Subcutaneous adipose tissue (tissue), 4 donors: ENCODE measurements around the gene SH3BP4. TPM values are rescaled to one million over a fixed set of nuclear protein-coding genes. Genes with fewer than 3 reads are reported as not detected.

Experiments
- CTCF ChIP-seq: fragments of 450-650 bp; IDR thresholded peaks from one replicate; pipeline ENCODE4 v1.5.1; 2016; ENCODE audit warnings: low read depth, mild to moderate bottlenecking, control low read depth, antibody characterized with exemption, moderate library complexity
- total RNA-seq, 4 donors: library from RNA; depleted of rRNA; stranded (reverse); fragments of >200 nt; gene quantifications; one replicate each; pipeline ENCODE4 v1.1.0, GENCODE V29; 2016

Gene SH3BP4
- total RNA-seq, 4 donors from 2014 or later, result 12.4 to 35.6 (median 24.1) TPM

- TF ChIP-seq CTCF, result no peak
Observed at GRCh38 chr2:234913208-234913626, 38.6 kb upstream of the SH3BP4 start.

- TF ChIP-seq CTCF, result no peak
Observed at GRCh38 chr2:234914371-234915154, 37.3 kb upstream of the SH3BP4 start.

DNA sequence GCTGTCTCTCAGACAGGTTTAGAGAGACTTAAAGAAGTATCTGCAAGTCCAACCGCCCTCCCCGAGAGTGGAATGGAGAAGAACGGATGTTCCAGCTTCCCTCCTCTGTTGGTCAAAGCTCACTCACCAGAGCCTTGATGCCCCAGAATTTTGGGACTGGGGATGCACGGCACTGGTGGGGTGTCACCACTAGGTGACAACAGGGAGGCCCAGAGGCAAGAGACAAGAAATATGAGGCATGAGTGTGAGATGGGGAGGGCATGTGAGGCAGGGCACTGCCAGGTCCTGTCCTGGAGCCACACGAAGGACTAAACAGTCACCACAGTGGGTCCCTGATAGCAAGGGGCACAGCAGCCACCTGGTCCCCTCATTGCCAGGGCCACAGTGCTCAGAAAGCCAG is 35.1 kb upstream of the SH3BP4 start:
- TF ChIP-seq CTCF, result no peak

DNA sequence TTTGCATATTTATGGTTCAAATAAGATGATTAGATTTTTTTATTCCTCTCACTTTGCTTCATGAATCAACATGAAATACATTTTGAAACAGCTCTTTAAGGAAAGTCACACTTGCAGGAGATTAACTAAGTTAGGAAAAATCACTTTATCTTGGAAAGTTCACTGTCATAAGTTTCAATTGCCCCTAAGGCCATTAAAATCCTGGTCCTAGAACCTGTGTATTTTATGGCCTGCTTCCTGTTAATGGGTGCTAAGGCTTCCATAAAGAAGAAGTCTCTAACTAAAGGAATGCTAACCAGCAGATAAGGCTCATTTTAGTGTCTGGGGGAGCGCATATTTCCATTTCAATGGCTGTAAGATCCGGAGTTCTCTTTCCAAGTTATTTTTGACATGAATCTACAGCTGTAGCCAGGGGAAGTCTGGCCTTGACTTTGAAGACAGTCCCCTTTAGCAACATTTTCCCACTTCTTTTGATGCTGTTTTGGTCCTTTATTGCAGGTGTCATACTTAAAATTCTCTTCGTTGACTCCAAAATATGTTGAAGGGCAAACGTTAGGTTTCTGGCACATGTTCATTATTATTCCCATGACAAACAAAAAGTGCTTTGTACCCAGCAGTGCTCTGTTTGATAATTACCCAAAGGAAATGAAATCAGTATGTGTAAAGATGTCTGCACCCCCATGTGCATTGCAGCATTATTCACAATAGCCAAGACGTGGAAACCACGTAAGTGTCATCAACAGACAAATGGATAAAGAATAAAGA is 34.4 kb upstream of the SH3BP4 start:
- no peak for TF ChIP-seq CTCF

GRCh38 chr2:234919711-234920110 is 32.1 kb upstream of the SH3BP4 start:
- no peak for TF ChIP-seq CTCF

GRCh38 chr2:234920836-234921235 is 31.0 kb upstream of the SH3BP4 start:
- no peak for TF ChIP-seq CTCF

DNA sequence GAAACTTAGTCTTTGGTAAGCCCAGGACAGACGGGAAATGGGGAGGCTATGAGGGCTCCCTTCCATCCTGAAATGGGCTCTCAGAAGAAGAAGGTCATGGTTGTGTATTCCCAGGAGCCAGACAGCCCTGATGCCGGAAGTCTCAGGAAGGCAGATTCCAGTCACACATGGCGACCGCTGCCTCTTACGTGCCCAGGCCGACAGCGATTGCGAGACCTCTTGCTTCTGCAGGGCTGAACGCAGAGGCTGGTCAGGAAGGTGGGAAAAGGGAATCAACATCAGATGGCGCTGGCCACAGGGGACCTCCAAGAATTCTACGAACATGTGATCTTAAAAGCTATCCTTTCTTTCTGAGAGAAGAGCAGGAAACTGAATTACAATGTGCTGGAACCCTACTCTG is 22.8 kb upstream of the SH3BP4 start:
- no peak for TF ChIP-seq CTCF
